Endodermal cell (in vitro differentiated cells): ENCODE measurements around the gene LRP5. TPM values are rescaled to one million over a fixed set of nuclear protein-coding genes. Genes with fewer than 3 reads are reported as not detected.

Experiments used
- DNase-seq: peaks from one replicate; pipeline ENCODE4 v3.0.0-alpha.2; 2017
- H3K27ac ChIP-seq: 2 replicates; pipeline ENCODE4 v1.5.1; 2013; ENCODE audit warnings: mild to moderate bottlenecking, low read depth, low read length, moderate library complexity
- H3K27me3 ChIP-seq: 2 replicates; pipeline ENCODE4 v1.6.1; 2013; ENCODE audit warnings: mild to moderate bottlenecking, low read length, moderate library complexity; ENCODE audit not compliant: insufficient read depth, control insufficient read depth, poor library complexity, severe bottlenecking
- H3K36me3 ChIP-seq: 2 replicates; pipeline ENCODE4 v1.7.0; 2013; ENCODE audit warnings: mild to moderate bottlenecking, low read length, moderate library complexity; ENCODE audit not compliant: control insufficient read depth, insufficient read depth
- H3K4me1 ChIP-seq: one replicate; pipeline ENCODE4 v1.7.0; 2013; ENCODE audit warnings: low read length; ENCODE audit not compliant: control insufficient read depth, insufficient read depth
- H3K4me3 ChIP-seq: 2 replicates; pipeline ENCODE4 v1.5.1; 2013; ENCODE audit warnings: mild to moderate bottlenecking, low read length, moderate library complexity
- H3K9ac ChIP-seq: 2 replicates; pipeline ENCODE4 v1.6.1; 2013; ENCODE audit warnings: mild to moderate bottlenecking, low read length, moderate library complexity; ENCODE audit not compliant: poor library complexity, severe bottlenecking; ENCODE audit errors: extremely low read depth
- H3K9me3 ChIP-seq: 2 replicates; pipeline ENCODE4 v1.6.1; 2013; ENCODE audit warnings: mild to moderate bottlenecking, low read length, moderate library complexity; ENCODE audit not compliant: control insufficient read depth
- H3K27ac Mint-ChIP-seq: 2 replicates; pipeline ENCODE4 v1.8.0; 2020; ENCODE audit warnings: mixed read lengths
- H3K27me3 Mint-ChIP-seq: 2 replicates; pipeline ENCODE4 v1.8.0; 2021; ENCODE audit warnings: mild to moderate bottlenecking, mixed read lengths; ENCODE audit not compliant: insufficient read depth
- H3K36me3 Mint-ChIP-seq: 2 replicates; pipeline ENCODE4 v1.8.0; 2020; ENCODE audit warnings: low read depth, mixed read lengths
- H3K4me1 Mint-ChIP-seq: 2 replicates; pipeline ENCODE4 v1.8.0; 2020; ENCODE audit warnings: mixed read lengths
- H3K4me3 Mint-ChIP-seq: 2 replicates; pipeline ENCODE4 v1.8.0; 2020; ENCODE audit warnings: mild to moderate bottlenecking, moderate library complexity, mixed read lengths
- H3K9me3 Mint-ChIP-seq: 2 replicates; pipeline ENCODE4 v1.8.0; 2020; ENCODE audit warnings: mild to moderate bottlenecking, mixed read lengths
- CTCF ChIP-seq: fragments of 200-600 bp; sonication (generic); conservative IDR thresholded peaks from 2 replicates; pipeline ENCODE4 v1.5.0; 2021; ENCODE audit warnings: antibody characterized with exemption, mild to moderate bottlenecking
- WGBS, 2 experiments: methylation state at CpG; one replicate each; pipeline versions ENCODE4 v1.1.5 to v1.1.7; 2013; ENCODE audit warnings: missing lambda C conversion rate in 2 of 2, mixed read lengths in 1 of 2; ENCODE audit not compliant: insufficient coverage in 1 of 2, insufficient read length in 1 of 2; 5-methylcytosine and 5-hydroxymethylcytosine counted together
- total RNA-seq, 2 donors: library from RNA; stranded (reverse); fragmentation: NEBNext Ultra II Directional in 1 of 2; extraction: Animal tissue kit (Norgen Biotek cat#: 25700) in 1 of 2; gene quantifications; 2 replicates in 1 of 2; 3 replicates in 1 of 2; pipeline ENCODE4 v1.2.1, GENCODE V29; 2021

Gene LRP5
- total RNA-seq, 2 donors from 2014 or later = 58.2 to 64.1 TPM

GRCh38 chr11:68413591-68413999, 101.2 kb downstream of the LRP5 start:
- H3K27ac Mint-ChIP-seq = no peak overlapping the region
- H3K36me3 Mint-ChIP-seq = peaks cover 61% of the 10 kb centered on the region
- H3K27ac ChIP-seq = no peak overlapping the region
- H3K9ac ChIP-seq = no peak overlapping the region
- peaks cover 4% of the 10 kb centered on the region for H3K4me1 Mint-ChIP-seq
- H3K9me3 Mint-ChIP-seq = no peaks in the 10 kb centered on the region
- H3K27me3 ChIP-seq = no peaks in the 10 kb centered on the region
- H3K4me3 Mint-ChIP-seq = no peak overlapping the region
- H3K4me1 ChIP-seq = no peaks in the 10 kb centered on the region
- DNase-seq = no peak
- no peaks in the 10 kb centered on the region for H3K27me3 Mint-ChIP-seq
- TF ChIP-seq CTCF = no peak
- H3K36me3 ChIP-seq = peaks cover 38% of the 10 kb centered on the region
- whole genome bisulfite sequencing, 2 experiments = 94 to 96% methylated on average over 20 to 27 of the region's 27 CpGs
- H3K4me3 ChIP-seq = no peak overlapping the region
- H3K9me3 ChIP-seq = no peaks in the 10 kb centered on the region

- Histone ChIP-seq H3K4me3 (no peak overlapping the region), H3K27me3 (no peaks in the 10 kb centered on the region), H3K9me3 (no peaks in the 10 kb centered on the region), H3K36me3 (peaks cover 32% of the 10 kb centered on the region), H3K27ac (no peak overlapping the region), H3K9ac (no peak overlapping the region), H3K4me1 (no peaks in the 10 kb centered on the region)
- Mint-ChIP-seq H3K4me3 (no peak overlapping the region), H3K9me3 (no peaks in the 10 kb centered on the region), H3K27me3 (no peaks in the 10 kb centered on the region), H3K4me1 (peaks cover 5% of the 10 kb centered on the region), H3K27ac (no peak overlapping the region), H3K36me3 (peaks cover 59% of the 10 kb centered on the region)
- TF ChIP-seq CTCF = no peak
- WGBS, 2 experiments = 91 to 93% methylated on average over 7 to 19 of the region's 19 CpGs
- DNase-seq = no peak
Observed at GRCh38 chr11:68414496-68415221, 102.3 kb downstream of the LRP5 start.

DNA sequence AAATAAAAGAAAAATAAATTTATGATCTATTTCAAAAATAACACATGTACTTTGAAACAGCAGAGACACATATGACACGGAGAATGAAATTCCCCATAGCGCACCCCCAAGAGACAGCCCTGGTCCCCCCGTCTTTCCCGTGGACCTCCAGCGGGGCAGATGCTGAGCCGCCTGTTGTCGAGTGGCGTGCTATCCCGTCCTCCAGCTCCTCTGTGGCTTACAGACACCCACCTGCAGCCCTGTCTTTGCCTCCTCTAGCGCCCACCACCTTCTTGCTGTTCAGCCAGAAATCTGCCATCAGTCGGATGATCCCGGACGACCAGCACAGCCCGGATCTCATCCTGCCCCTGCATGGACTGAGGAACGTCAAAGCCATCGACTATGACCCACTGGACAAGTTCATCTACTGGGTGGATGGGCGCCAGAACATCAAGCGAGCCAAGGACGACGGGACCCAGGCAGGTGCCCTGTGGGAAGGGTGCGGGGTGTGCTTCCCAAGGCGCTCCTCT, 103.7 kb downstream of the LRP5 start:
- H3K36me3 Mint-ChIP-seq = peaks cover 63% of the 10 kb centered on the region
- no peaks in the 10 kb centered on the region for H3K27me3 Mint-ChIP-seq
- Histone ChIP-seq H3K9ac (no peak overlapping the region), H3K27me3 (no peaks in the 10 kb centered on the region), H3K9me3 (no peaks in the 10 kb centered on the region), H3K4me1 (no peaks in the 10 kb centered on the region), H3K4me3 (no peak overlapping the region), H3K27ac (no peak overlapping the region), H3K36me3 (peaks cover 37% of the 10 kb centered on the region)
- 94 to 100% methylated on average over 5 to 22 of the region's 22 CpGs for WGBS, 2 experiments
- peaks cover 5% of the 10 kb centered on the region for H3K4me1 Mint-ChIP-seq
- DNase-seq = no peak
- no peak overlapping the region for H3K4me3 Mint-ChIP-seq
- peaks cover 2% of the 10 kb centered on the region for H3K9me3 Mint-ChIP-seq
- no peak for TF ChIP-seq CTCF
- H3K27ac Mint-ChIP-seq = no peak overlapping the region
